COLO668 (cell line): Measurements from ENCODE around the gene ASCL2.
"Not testable (repeated sequence)": the region's sequence is repeated elsewhere in the genome, so short reads cannot be mapped to it uniquely, and the experiment has no call there.

Experiments used
- DNase-seq: peaks from one replicate; lab custom pipeline; 2025; ENCODE audit not compliant: unreplicated experiment; lab: John Stamatoyannopoulos, UW

The ASCL2 gene

DNA sequence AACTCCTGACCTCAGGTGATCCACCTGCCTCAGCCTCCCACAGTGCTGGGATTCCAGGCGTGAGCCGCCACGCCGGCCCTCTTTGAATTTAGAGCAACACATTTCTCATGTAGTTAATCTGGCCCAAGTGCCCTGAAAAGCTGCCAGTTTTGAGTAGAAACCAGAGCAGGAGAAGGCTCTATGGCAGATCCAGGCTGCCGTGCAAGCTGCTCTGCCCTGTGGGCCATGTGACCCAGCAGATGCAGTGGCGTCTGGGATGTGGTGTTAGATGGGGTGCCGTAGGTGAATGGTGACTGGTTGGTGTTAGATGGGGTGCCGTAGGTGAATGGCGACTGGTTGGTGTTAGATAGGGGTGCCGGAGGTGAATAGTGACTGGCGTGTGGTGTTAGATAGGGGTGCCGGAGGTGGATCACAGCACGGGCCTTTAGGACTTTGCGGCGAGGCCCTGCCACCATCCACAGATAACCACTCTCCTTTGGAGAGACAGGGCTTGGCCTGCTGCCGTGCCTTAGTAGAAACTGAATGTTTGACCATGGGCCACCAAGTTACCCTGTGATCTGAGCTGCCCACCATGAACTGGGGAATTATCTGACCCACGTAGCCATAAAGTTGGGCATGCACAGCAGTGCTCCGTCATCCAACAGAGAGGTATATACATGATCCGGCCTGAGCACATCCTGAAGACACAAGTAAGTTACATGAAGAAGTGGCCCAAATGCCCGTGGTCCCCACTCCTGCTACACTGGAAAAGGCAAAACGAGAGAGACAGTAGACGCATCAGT, 32.7 kb downstream of the ASCL2 start:
- no peak for DNase-seq

DNA sequence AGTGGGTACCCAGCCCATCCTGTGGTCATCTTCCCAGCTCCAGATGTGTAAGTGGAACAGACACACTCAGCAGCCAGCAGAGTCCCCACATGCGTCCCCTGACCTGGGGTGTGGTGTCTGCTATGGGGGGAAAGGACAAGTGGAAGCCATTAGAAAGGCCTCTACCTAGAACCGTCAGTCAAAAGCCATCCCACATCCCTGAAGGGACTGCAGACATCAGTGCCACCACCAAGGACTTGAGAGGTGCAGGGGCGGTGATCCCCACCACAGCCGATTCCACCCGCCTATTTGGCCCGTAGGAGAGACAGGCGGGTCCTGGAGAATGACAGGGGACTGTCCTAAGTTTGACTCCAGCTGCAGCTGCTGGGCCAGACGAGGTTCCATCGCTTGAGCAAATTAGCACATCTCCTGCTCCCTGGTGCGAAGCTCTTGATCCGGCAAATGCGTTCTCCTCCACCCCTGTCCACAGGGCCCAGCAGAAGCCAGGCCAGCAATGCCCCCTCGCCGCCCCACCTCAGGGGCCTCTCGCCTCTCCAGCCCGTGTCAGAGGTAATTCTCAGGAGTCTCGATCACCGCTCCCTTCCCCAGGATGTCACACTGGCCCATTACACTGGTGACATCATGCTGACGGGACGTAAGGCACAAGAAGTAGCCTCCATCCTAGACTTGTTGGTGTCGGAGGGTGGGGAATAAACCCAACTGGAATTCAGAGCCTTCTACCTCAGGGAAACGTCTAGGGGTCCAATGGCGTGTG, 33.8 kb downstream of the ASCL2 start:
- DNase-seq = not testable (repeated sequence)

DNA sequence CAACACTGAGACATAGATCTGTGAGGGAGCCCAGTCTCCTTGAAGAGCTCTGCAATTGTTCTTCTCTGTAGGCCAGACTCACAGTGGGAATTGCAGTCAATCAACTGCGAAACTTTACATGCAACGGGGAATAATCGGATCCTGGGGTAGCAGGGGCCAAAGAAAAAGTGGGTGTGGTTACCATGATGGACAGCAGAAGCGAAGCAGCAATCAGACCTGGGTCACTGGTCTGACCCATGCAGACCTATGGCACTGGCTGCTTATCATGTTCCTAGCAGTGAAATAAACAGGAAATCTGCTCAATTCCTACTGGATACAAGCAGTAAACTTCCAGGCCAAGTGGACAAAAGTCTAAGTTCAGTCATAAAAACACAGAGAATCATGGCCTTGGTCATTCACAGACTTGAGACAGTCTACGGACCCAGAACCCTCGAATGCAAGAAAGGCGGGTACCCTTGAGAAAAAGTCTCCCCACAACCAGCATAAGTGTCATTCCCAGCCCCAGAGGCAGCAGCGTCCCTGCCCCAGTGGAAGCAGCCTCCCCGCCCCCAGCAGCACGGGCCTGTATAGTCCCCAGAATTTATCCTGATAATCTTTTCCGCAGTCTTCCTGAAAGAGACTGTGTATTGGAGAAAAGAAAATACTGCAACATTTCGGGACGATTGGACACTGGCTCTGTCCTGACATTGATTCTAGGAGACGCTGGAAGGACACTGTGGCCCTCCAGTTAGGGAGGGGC, 34.6 kb downstream of the ASCL2 start:
- DNase-seq = no peak

DNA sequence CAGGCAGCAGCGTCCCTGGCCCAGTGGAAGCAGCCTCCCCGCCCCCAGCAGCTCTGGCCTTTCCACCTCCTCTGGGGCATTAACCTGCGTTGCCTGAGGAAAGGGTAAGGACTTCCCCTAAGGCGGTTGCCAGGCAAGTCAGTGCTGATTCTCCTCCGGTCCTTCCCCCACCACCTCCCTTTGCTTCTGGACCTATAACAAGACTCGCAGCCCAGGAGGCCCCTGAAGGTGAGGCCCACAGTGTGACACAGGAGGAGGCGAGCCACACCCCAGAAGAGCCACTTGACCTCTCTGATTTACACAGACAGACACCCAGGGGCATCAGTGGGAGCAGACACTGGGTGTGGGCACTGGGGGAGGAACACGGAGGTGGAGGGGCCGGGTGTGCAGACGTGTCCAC, 35.4 kb downstream of the ASCL2 start:
- no peak for DNase-seq

DNA sequence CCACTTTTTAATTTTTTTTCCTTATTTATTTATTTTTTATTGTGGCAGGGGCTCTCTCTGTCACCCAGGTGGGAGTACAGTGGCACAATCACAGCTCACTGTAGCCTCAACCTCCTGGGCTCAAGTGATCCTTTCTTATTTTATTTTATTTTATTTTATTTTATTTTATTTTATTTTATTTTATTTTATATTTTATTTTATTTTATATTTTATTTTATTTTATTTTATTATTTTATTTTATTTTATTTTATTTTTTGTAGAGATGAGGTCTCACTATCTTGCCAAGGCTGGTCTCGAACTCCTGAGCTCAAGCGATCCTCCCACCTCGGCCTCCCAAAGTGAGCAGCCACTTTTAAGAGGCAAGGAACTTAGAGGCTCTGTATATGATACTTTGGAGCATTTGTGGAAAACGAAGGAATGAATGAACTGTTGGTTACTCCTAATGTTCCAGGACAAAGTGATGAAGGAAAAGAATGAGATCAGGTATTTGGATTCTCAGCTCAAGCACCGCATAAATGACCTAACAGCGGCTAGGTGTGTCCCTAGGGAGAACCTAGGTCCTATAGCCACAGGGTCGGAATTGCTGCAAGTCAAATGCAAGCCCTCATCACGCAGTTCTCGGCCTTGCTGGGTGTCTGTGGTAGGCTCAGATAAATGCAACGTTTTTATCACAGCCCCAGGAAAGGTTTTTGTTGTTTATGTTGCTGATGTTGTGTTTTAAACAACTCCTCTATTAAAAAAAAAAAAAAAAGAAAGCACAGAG, 36.5 kb downstream of the ASCL2 start:
- no peak for DNase-seq

DNA sequence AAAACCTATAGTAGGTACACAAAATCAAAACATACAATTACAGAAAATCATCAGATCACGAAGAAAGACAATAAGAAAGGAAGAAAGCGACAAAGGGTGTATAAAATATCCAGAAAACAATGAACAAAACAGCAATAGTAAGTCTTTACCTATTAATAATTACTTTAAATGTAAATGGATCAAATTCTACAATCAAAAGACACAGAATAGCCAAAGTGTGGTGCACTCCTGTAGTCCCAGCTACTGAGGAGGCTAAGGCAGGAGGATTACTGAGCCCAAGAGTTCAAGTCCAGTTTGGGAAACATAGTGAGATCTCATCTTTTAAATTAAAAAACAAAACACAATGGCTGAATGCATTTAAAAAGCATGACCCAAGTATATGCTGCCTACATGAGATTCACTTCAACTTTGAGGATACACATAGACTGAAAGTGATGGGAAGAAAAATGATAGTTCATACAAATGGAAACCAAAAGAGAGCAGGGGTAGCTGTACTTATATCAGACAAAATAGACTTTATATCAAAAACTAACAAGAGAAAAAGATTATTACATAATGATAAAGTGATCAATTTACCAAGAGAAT, 40.6 kb downstream of the ASCL2 start:
- no peak for DNase-seq

DNA sequence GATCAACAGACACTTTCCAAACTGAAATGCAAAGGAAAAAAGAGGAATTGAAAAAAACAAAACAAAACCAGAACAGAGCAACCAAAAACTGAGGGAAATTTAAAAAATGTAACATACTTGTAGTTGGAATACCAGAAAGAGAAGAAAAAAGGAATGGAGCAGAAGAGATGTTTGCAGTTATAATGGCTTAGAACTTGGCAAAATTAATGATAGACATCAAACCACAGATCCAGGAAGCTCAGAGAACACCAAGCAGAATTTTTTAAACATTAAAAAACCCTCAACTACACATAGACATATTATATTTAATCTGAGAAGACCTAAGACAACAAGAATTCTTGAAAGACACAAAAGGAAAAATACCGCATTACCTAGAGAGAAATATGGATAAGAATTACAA, 46.1 kb downstream of the ASCL2 start:
- no peak for DNase-seq

DNA sequence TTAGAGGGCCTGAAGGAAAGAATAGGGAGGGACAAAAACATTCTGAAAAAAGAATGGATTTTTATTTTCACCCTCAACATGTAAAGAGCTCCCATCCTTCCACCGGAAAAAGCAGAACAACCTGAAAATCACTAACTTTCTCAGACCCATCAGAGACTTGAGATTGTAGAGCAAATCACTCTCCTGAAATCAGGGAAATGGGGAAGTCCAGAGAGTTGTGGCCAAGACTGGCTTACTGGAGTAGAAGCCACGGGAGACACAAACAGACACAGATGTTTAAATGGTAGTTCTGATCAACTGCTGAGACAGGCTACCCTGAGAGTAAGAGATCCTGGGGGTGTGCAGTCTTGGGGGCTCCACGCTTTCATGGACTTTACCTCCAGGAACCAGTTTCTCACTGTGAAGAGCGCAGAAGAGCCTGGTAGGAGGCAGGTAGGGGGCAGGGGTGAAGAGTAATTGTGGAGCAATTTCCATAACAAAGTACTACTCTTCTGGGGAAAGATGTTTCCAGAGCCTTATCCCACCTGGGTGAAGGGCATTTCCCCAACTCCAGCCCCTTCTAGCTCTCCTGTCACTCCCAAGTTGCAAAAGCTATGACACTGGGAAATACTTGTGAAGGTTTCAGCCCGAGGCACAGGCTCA, 47.1 kb downstream of the ASCL2 start:
- DNase-seq = no peak

DNA sequence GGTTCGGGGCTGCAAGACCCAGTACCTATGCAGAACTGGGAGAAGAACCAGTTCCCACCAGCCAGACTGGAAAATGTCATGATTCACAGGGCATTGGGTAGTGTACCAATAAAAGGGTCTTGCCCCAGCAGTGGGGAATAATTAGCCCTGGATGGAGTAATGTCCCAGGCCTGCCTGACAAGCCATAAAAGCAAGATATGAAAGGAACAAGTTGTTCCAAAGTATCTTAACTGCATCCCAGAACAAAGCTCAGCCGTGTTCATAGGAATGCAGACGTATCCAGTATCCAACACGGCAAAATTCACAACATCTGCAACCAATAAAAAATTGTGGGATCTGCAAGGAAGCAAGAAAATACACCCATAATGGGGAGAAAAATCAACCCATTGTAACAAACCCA, 47.9 kb downstream of the ASCL2 start:
- DNase-seq = no peak

DNA sequence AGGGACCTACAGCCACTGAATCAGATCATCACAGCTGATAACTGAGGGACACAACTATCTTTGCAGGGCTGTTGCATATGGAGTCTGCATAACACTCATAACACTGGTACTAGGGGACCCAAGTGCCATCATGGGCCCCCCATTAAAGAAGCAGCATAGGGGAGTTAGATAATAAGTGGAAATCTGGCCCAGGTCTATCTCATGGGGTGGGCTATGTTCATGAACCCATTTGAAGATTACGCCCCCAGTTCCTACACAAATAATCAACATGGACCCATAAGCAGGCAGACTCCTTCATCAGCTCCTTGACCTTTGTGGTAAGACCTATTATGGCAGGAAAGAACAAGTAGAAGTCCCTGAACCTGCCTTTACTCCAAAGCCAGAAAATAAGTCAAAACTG, 48.8 kb downstream of the ASCL2 start:
- no peak for DNase-seq

DNA sequence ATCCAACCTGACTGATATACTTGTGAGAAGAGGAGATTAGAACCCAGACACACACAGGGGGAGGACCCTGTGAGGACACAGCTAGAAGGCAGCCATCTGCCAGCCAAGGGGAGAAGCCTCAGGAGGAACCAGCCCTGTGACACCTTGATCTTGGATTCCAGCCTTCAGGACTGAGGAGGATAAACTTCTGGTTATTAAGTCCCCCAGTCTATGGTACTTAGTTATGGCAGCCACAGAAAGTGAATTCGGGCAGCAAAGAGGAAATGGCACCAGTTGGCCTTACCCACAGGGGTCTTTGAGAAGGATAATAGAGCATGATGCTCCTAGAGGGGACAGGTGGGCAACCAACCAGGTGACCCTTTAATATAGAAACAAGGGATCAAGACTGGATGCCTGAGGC, 49.4 kb downstream of the ASCL2 start:
- no peak for DNase-seq

DNA sequence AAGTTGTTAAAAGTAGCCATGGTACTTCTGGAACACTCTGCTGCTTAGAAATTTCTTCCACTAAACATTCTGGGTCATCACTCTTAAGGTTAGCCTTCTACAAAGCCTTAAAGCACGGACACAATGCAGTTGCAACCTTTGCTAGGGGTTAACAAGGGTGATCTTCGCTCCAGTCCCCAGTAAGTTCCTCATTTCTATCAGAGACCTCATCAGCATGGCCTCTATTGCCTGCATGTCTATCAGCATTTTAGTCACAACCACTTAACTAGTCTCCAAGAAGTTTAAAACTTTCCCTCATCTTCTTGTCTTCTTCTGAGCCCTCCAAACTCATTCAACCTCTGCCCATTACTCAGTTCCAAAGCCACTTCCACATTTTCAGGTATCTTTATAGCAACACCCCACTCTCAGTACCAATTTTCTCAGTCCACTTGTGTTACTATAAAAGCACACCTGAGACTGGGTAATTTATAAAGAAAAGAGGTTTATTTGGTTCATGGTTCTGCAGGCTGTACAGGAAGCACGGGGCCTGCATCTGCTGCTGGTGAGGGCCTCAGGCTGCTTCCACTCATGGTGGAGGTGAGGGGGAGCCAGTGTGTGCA, 50.1 kb downstream of the ASCL2 start:
- DNase-seq = no peak

DNA sequence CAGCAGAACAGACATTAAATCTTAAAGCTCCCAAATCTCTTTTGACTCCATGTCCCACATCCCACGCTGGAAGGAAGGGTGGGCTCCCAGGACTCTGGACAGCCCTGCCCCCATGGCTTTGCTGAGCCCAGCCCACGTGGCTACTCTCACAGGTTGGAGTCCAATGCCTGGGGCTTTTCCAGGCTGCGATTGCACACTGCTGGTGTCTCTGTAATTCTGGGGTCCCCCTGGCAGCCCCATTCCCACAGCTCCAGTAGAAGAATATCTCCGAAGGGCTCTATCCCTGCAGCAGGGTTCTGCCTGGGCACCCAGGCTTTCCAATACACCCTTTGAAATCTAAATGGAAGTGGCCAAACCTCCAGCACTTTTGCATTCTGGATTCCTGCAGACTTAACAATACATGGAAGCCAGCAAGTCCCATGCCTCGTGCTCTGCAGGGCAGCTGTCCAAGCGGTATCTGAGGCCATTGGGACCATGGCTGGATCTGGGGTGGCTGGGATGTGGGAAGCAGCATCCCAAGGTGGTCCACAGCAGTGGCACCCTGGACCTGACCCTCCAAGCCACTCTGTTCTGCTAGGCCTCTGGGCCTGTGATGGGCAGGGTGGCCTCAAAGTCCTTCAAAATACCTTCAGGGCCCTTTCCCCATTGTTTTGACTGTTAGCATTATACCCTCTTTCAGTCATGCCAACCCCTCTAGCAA, 50.9 kb downstream of the ASCL2 start:
- DNase-seq = no peak
